Measurements from ENCODE around the gene RPS29. TPM values are rescaled to one million over a fixed set of nuclear protein-coding genes. Genes with fewer than 3 reads are reported as not detected.

Gene RPS29
- polyA plus RNA-seq, 2 of the 4 experiments (the other 2 are of a cell fraction), result 3,539 to 3,909 TPM

- FAIRE-seq (no peak), ATAC-seq (peak in 1 of 2 experiments; percentile 1; a peak in 2 of 6 replicates), DNase-seq (ENCODE audit: low read depth in 1 of 2, low spot score in 1 of 2) (no peak)
- Histone ChIP-seq H3K4me2 (peak overlapping the region; percentile 82; the same call in 1 of the 3 replicates), H3K27ac (no peak overlapping the region), H3K4me3 (no peak overlapping the region), H3K4me1 (peaks cover 30% of the 10 kb centered on the region), H3K9me3 (no peaks in the 10 kb centered on the region)
- TF ChIP-seq HOXB5 (CRISPR knock-in tag; IDR thresholded peaks at IDR 0.05) (no peak), PHF8 (IDR thresholded peaks at IDR 0.05; ENCODE audit: borderline replicate concordance, low read depth) (no peak), RNF2 (IDR thresholded peaks at IDR 0.05; ENCODE audit: borderline replicate concordance, low read depth) (no peak), CBX2 (IDR thresholded peaks at IDR 0.05; ENCODE audit: borderline replicate concordance, low read depth) (no peak), KDM1A (IDR thresholded peaks at IDR 0.05; ENCODE audit: low read depth) (no peak), SREBF2 (IDR thresholded peaks at IDR 0.05) (no peak), JUN (IDR thresholded peaks at IDR 0.05) (0 out of 5 replicates have a peak, but pooled peaks of 1 of the 2 experiments have one; percentile 15), GATA3 (IDR thresholded peaks at IDR 0.05; ENCODE audit: borderline replicate concordance) (no peak), FOSB (CRISPR knock-in tag; IDR thresholded peaks at IDR 0.05) (0 out of 2 replicates have a peak, but pooled peaks have one; percentile 69), HOXA7 (CRISPR knock-in tag; IDR thresholded peaks at IDR 0.05) (peak; percentile 21; the same call in 1 of the 2 replicates), JUNB (IDR thresholded peaks at IDR 0.05) (no peak), MAZ (IDR thresholded peaks at IDR 0.05; ENCODE audit: borderline replicate concordance, low read depth, low read length) (no peak), HEYL (CRISPR knock-in tag; IDR thresholded peaks at IDR 0.05) (no peak), REST (IDR thresholded peaks at IDR 0.05) (peak; percentile 11; the same call in 1 of the 2 replicates), PBX3 (IDR thresholded peaks at IDR 0.05) (no peak)
- TF ChIP-seq, protein P1, sequence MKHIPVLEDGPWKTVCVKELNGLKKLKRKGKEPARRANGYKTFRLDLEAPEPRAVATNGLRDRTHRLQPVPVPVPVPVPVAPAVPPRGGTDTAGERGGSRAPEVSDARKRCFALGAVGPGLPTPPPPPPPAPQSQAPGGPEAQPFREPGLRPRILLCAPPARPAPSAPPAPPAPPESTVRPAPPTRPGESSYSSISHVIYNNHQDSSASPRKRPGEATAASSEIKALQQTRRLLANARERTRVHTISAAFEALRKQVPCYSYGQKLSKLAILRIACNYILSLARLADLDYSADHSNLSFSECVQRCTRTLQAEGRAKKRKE (CRISPR knock-in tag; IDR thresholded peaks at IDR 0.05; ENCODE audit: low read depth), result no peak
- TF ChIP-seq, protein P2, sequence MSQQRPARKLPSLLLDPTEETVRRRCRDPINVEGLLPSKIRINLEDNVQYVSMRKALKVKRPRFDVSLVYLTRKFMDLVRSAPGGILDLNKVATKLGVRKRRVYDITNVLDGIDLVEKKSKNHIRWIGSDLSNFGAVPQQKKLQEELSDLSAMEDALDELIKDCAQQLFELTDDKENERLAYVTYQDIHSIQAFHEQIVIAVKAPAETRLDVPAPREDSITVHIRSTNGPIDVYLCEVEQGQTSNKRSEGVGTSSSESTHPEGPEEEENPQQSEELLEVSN (IDR thresholded peaks at IDR 0.05; ENCODE audit: borderline replicate concordance, low read depth), result no peak
- TF ChIP-seq, protein P3, sequence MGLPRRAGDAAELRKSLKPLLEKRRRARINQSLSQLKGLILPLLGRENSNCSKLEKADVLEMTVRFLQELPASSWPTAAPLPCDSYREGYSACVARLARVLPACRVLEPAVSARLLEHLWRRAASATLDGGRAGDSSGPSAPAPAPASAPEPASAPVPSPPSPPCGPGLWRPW (IDR thresholded peaks at IDR 0.05), result no peak
- ChIA-PET CTCF (no interaction called here), POLR2A (interaction anchor here (0.6 kb wide), 1 partner anchor 302 kb away, joined by 5 read pairs; no protein-coding TSS in a partner anchor)
- 81% methylated on average over 9 of the region's 9 CpGs for WGBS (ENCODE audit: missing lambda C conversion rate)
Measured at GRCh38 chr14:49581209-49582112, 4.7 kb downstream of the RPS29 start.
